GM23338 (cell line): ENCODE data around the gene CD5L. TPM values are rescaled to one million over a fixed set of nuclear protein-coding genes. Genes with fewer than 3 reads are reported as not detected.

Experiments
- ATAC-seq: fragments of 200-7000 bp; cut with Tn5 transposase; 3 replicates; pipeline ENCODE4 v1.9.1; 2020
- DNase-seq: peaks from one replicate; pipeline ENCODE4 v3.0.0-alpha.2; 2015; ENCODE audit warnings: low spot score
- H2AFZ ChIP-seq: fragments of 200-600 bp; sonication (generic); 2 replicates; pipeline ENCODE4 v1.8.0; 2016; ENCODE audit warnings: antibody characterized with exemption, mild to moderate bottlenecking, moderate library complexity
- H3F3A ChIP-seq: fragments of 200-600 bp; sonication (generic); replicated peaks from 2 replicates; pipeline ENCODE4 v1.8.0; 2017; ENCODE audit warnings: antibody characterized with exemption, mixed run types, low read depth
- H3K27ac ChIP-seq: fragments of 200-600 bp; sonication (generic); 2 replicates; pipeline ENCODE4 v1.6.1; 2016; ENCODE audit warnings: low read depth
- H3K27me3 ChIP-seq: fragments of 200-600 bp; sonication (generic); 2 replicates; pipeline ENCODE4 v1.8.0; 2016; ENCODE audit warnings: mild to moderate bottlenecking, mixed run types, moderate library complexity; ENCODE audit not compliant: insufficient read depth
- H3K36me3 ChIP-seq: fragments of 200-600 bp; sonication (generic); 2 replicates; pipeline ENCODE4 v1.8.0; 2016; ENCODE audit warnings: mild to moderate bottlenecking; ENCODE audit not compliant: insufficient read depth
- H3K4me1 ChIP-seq: fragments of 200-600 bp; sonication (generic); 2 replicates; pipeline ENCODE4 v1.8.0; 2016; ENCODE audit warnings: mild to moderate bottlenecking, moderate library complexity; ENCODE audit not compliant: insufficient read depth
- H3K4me2 ChIP-seq: fragments of 200-600 bp; sonication (generic); 2 replicates; pipeline ENCODE4 v1.7.1; 2017; ENCODE audit warnings: mixed run types
- H3K4me3 ChIP-seq: fragments of 200-600 bp; sonication (generic); 2 replicates; pipeline ENCODE4 v1.6.1; 2016; ENCODE audit warnings: mixed run types
- H3K79me2 ChIP-seq: fragments of 200-600 bp; sonication (generic); replicated peaks from 2 replicates; pipeline ENCODE4 v1.8.0; 2017; ENCODE audit warnings: mild to moderate bottlenecking; ENCODE audit not compliant: insufficient read depth
- H3K9me2 ChIP-seq: fragments of 200-600 bp; sonication (generic); 2 replicates; pipeline ENCODE4 v1.8.0; 2017; ENCODE audit not compliant: insufficient read depth
- H4K20me1 ChIP-seq: fragments of 200-600 bp; sonication (generic); replicated peaks from 2 replicates; pipeline ENCODE4 v1.8.0; 2017; ENCODE audit warnings: mild to moderate bottlenecking; ENCODE audit not compliant: insufficient read depth
- H3K27ac Mint-ChIP-seq: 2 replicates; pipeline ENCODE4 v1.8.0; 2020; ENCODE audit warnings: inconsistent platforms, mild to moderate bottlenecking, moderate library complexity, mixed read lengths
- H3K27me3 Mint-ChIP-seq: 3 replicates; pipeline ENCODE4 v1.8.0; 2022; ENCODE audit warnings: low read depth, mild to moderate bottlenecking, moderate library complexity, mixed read lengths, inconsistent platforms; ENCODE audit not compliant: insufficient read depth, poor library complexity
- H3K36me3 Mint-ChIP-seq: 3 replicates; pipeline ENCODE4 v1.8.0; 2021; ENCODE audit warnings: low read depth, mild to moderate bottlenecking, inconsistent platforms, moderate library complexity, mixed read lengths
- H3K4me1 Mint-ChIP-seq: 3 replicates; pipeline ENCODE4 v1.8.0; 2020; ENCODE audit warnings: mild to moderate bottlenecking, inconsistent platforms, mixed read lengths
- H3K4me3 Mint-ChIP-seq: 3 replicates; pipeline ENCODE4 v1.8.0; 2021; ENCODE audit warnings: moderate library complexity, mild to moderate bottlenecking, inconsistent platforms, mixed read lengths
- H3K9me3 Mint-ChIP-seq: 3 replicates; pipeline ENCODE4 v1.8.0; 2020; ENCODE audit warnings: moderate library complexity, mild to moderate bottlenecking, inconsistent platforms, mixed read lengths
- CREB1 ChIP-seq: fragments of 250-450 bp; sonication (Bioruptor Pico); IDR thresholded peaks from 2 replicates; pipeline ENCODE4 v1.5.0; 2020; ENCODE audit warnings: low read depth, mild to moderate bottlenecking, moderate library complexity
- CTCF ChIP-seq, 2 experiments: fragments of 200-600 bp in 1 of 2; sonication (generic) in 1 of 2; conservative IDR thresholded peaks; 2 replicates each; pipeline versions ENCODE4 v1.5.1 to v1.6.1; 2016 to 2017; ENCODE audit warnings: antibody characterized with exemption in 2 of 2, low read depth in 2 of 2, mild to moderate bottlenecking in 2 of 2, moderate library complexity in 1 of 2
- EZH2 ChIP-seq: fragments of 200-600 bp; sonication (generic); IDR thresholded peaks from one replicate; pipeline ENCODE4 v1.8.0; 2017; ENCODE audit warnings: antibody characterized with exemption, mild to moderate bottlenecking, low read depth; ENCODE audit not compliant: unreplicated experiment
- EZH2phosphoT487 ChIP-seq: fragments of 200-600 bp; sonication (generic); IDR thresholded peaks from one replicate; pipeline ENCODE4 v1.8.1; 2018; ENCODE audit warnings: antibody characterized with exemption; ENCODE audit not compliant: unreplicated experiment
- JUNB ChIP-seq: IDR thresholded peaks from one replicate; pipeline ENCODE4 v1.6.1; 2016; ENCODE audit warnings: antibody characterized with exemption; ENCODE audit not compliant: unreplicated experiment
- POLR2AphosphoS5 ChIP-seq: IDR thresholded peaks from 2 replicates; pipeline ENCODE4 v1.6.1; 2016; ENCODE audit warnings: antibody characterized with exemption, low read depth
- STAT1 ChIP-seq: IDR thresholded peaks from one replicate; pipeline ENCODE4 v1.6.1; 2016; ENCODE audit warnings: antibody characterized with exemption; ENCODE audit not compliant: unreplicated experiment
- ZNF331 ChIP-seq: fragments of 250-450 bp; sonication (Bioruptor Pico); IDR thresholded peaks from 2 replicates; pipeline ENCODE4 v1.5.0; 2020; ENCODE audit warnings: low read depth, mild to moderate bottlenecking, moderate library complexity
- ZNF462 ChIP-seq: fragments of 250-450 bp; sonication (Bioruptor Pico); IDR thresholded peaks from 2 replicates; pipeline ENCODE4 v1.5.0; 2020; ENCODE audit warnings: mild to moderate bottlenecking, moderate library complexity
- polyA plus RNA-seq: library from polyadenylated mRNA; unstranded; fragments of >200 nt; fragmentation: Nextera tagmentation; extraction: Ambion mirVana; gene quantifications from 2 replicates; pipeline ENCODE4 v1.2.1, GENCODE V29; 2016
- total RNA-seq: library from RNA; depleted of rRNA; stranded (reverse); fragments of >200 nt; shearing (Covaris generic); gene quantifications from 2 replicates; pipeline ENCODE4 v1.2.3, GENCODE V29; 2014
- TF ChIP-seq, protein P1 (sequence below): IDR thresholded peaks from one replicate; pipeline ENCODE4 v1.6.1; 2018; ENCODE audit warnings: antibody characterized with exemption; ENCODE audit not compliant: unreplicated experiment
- TF ChIP-seq, protein P2 (sequence below): IDR thresholded peaks from 2 replicates; pipeline ENCODE4 v1.6.1; 2016; ENCODE audit warnings: antibody characterized with exemption

Gene CD5L
- total and polyA plus RNA-seq, 2 experiments from 2014 or later: not detected

- no peak overlapping the region for H3K4me2 ChIP-seq
- no peaks in the 10 kb centered on the region for H3K27me3 ChIP-seq
- no peak overlapping the region for H3K4me3 ChIP-seq
- Mint-ChIP-seq H3K27ac (no peak overlapping the region), H3K4me3 (no peak overlapping the region), H3K4me1 (no peaks in the 10 kb centered on the region), H3K27me3 (peaks cover 2% of the 10 kb centered on the region), H3K9me3 (no peaks in the 10 kb centered on the region), H3K36me3 (no peaks in the 10 kb centered on the region)
- H3K36me3 ChIP-seq: no peaks in the 10 kb centered on the region
- H3K27ac ChIP-seq: no peak overlapping the region
- ATAC-seq (no peak), DNase-seq (no peak)
- no peak overlapping the region for H2AFZ ChIP-seq
- no peaks in the 10 kb centered on the region for H3K9me2 ChIP-seq
- no peaks in the 10 kb centered on the region for H4K20me1 ChIP-seq
- H3F3A ChIP-seq: no peaks in the 10 kb centered on the region
- no peaks in the 10 kb centered on the region for H3K79me2 ChIP-seq
- H3K4me1 ChIP-seq: no peaks in the 10 kb centered on the region
- TF ChIP-seq, protein P1, sequence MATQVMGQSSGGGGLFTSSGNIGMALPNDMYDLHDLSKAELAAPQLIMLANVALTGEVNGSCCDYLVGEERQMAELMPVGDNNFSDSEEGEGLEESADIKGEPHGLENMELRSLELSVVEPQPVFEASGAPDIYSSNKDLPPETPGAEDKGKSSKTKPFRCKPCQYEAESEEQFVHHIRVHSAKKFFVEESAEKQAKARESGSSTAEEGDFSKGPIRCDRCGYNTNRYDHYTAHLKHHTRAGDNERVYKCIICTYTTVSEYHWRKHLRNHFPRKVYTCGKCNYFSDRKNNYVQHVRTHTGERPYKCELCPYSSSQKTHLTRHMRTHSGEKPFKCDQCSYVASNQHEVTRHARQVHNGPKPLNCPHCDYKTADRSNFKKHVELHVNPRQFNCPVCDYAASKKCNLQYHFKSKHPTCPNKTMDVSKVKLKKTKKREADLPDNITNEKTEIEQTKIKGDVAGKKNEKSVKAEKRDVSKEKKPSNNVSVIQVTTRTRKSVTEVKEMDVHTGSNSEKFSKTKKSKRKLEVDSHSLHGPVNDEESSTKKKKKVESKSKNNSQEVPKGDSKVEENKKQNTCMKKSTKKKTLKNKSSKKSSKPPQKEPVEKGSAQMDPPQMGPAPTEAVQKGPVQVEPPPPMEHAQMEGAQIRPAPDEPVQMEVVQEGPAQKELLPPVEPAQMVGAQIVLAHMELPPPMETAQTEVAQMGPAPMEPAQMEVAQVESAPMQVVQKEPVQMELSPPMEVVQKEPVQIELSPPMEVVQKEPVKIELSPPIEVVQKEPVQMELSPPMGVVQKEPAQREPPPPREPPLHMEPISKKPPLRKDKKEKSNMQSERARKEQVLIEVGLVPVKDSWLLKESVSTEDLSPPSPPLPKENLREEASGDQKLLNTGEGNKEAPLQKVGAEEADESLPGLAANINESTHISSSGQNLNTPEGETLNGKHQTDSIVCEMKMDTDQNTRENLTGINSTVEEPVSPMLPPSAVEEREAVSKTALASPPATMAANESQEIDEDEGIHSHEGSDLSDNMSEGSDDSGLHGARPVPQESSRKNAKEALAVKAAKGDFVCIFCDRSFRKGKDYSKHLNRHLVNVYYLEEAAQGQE: no peak
- TF ChIP-seq, protein P2, sequence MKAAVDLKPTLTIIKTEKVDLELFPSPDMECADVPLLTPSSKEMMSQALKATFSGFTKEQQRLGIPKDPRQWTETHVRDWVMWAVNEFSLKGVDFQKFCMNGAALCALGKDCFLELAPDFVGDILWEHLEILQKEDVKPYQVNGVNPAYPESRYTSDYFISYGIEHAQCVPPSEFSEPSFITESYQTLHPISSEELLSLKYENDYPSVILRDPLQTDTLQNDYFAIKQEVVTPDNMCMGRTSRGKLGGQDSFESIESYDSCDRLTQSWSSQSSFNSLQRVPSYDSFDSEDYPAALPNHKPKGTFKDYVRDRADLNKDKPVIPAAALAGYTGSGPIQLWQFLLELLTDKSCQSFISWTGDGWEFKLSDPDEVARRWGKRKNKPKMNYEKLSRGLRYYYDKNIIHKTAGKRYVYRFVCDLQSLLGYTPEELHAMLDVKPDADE: no peak
- TF ChIP-seq EZH2: no peak
- TF ChIP-seq ZNF462: no peak
- TF ChIP-seq EZH2phosphoT487: no peak
- TF ChIP-seq JUNB: no peak
- TF ChIP-seq POLR2AphosphoS5: no peak
- TF ChIP-seq CTCF (conservative IDR thresholded peaks at IDR 0.05; ENCODE audit: low read depth in 2 of 2): no peak
- TF ChIP-seq CREB1 (CRISPR knock-in tag): no peak
- TF ChIP-seq STAT1: no peak
- TF ChIP-seq ZNF331 (CRISPR knock-in tag): no peak
Measured at GRCh38 chr1:157880621-157881020, 39.0 kb upstream of the CD5L start.
